Amniotic stem cell (primary cell): ENCODE measurements around the gene DAGLB.
A peak's percentile ranks its signal among the peaks of the same experiment; 100 is the strongest.
"Not testable (repeated sequence)": the region's sequence is repeated elsewhere in the genome, so short reads cannot be mapped to it uniquely, and the experiment has no call there.

Source experiments
- DNase-seq: peaks from one replicate; lab custom pipeline; 2025; lab: John Stamatoyannopoulos, UW

DAGLB gene

GRCh38 chr7:6447581-6448199 lies at the start of gene DAGLB:
TSS of gene DAGLB (minus strand) at chr7:6447954. CDS start at chr7:6447842, 112 bp downstream.
- peak; percentile 81 for DNase-seq

GRCh38 chr7:6497637-6497905 lies 49.8 kb upstream of the DAGLB start:
- no peak for DNase-seq

GRCh38 chr7:6496842-6497636 lies 49.3 kb upstream of the DAGLB start:
- no peak for DNase-seq

- no peak for DNase-seq
Measured at GRCh38 chr7:6495597-6496262, 48.0 kb upstream of the DAGLB start.

GRCh38 chr7:6494365-6494764 lies 46.6 kb upstream of the DAGLB start:
- no peak for DNase-seq

GRCh38 chr7:6491194-6491593 lies 43.4 kb upstream of the DAGLB start:
- no peak for DNase-seq

- DNase-seq, result no peak
Measured at GRCh38 chr7:6489612-6490011, 41.9 kb upstream of the DAGLB start.

GRCh38 chr7:6487184-6487545 lies 39.4 kb upstream of the DAGLB start:
- DNase-seq, result no peak

- no peak for DNase-seq
Measured at GRCh38 chr7:6486438-6487183, 38.9 kb upstream of the DAGLB start.

GRCh38 chr7:6482743-6483119 lies 35.0 kb upstream of the DAGLB start:
- DNase-seq, result no peak

- DNase-seq, result no peak
Measured at GRCh38 chr7:6482307-6482706, 34.6 kb upstream of the DAGLB start.

- no peak for DNase-seq
Measured at GRCh38 chr7:6481445-6481844, 33.7 kb upstream of the DAGLB start.

GRCh38 chr7:6480323-6480660 lies 32.5 kb upstream of the DAGLB start:
- DNase-seq, result no peak

- no peak for DNase-seq
Measured at GRCh38 chr7:6479067-6479466, 31.3 kb upstream of the DAGLB start.

- no peak for DNase-seq
Measured at GRCh38 chr7:6478186-6478585, 30.4 kb upstream of the DAGLB start.

- DNase-seq, result no peak
Measured at GRCh38 chr7:6477318-6477660, 29.5 kb upstream of the DAGLB start.

GRCh38 chr7:6476596-6477317 lies 29.0 kb upstream of the DAGLB start:
- DNase-seq, result no peak

- DNase-seq, result no peak
Measured at GRCh38 chr7:6475433-6476186, 27.9 kb upstream of the DAGLB start.

- DNase-seq, result no peak
Measured at GRCh38 chr7:6465862-6466261, 18.1 kb upstream of the DAGLB start.

GRCh38 chr7:6463609-6464008 lies 15.9 kb upstream of the DAGLB start:
- not testable (repeated sequence) for DNase-seq

- no peak for DNase-seq
Measured at GRCh38 chr7:6461946-6462550, 14.3 kb upstream of the DAGLB start.
